OCI-LY7 (cell line): ENCODE results near the gene HIVEP3.

Experiments used
- EZH2phosphoT487 ChIP-seq: fragments of 200-600 bp; sonication (generic); IDR thresholded peaks from 2 replicates; pipeline ENCODE4 v1.6.1; 2018; ENCODE audit warnings: low read depth, borderline replicate concordance, mild to moderate bottlenecking, mixed run types, antibody characterized with exemption, low read length, moderate library complexity, mixed read lengths
- TF ChIP-seq, protein P1 (sequence below): fragments of 200-600 bp; sonication (generic); conservative IDR thresholded peaks from 2 replicates; pipeline ENCODE4 v1.5.1; 2014; ENCODE audit warnings: mild to moderate bottlenecking, antibody characterized with exemption, low read length, moderate library complexity, mixed read lengths

DNA sequence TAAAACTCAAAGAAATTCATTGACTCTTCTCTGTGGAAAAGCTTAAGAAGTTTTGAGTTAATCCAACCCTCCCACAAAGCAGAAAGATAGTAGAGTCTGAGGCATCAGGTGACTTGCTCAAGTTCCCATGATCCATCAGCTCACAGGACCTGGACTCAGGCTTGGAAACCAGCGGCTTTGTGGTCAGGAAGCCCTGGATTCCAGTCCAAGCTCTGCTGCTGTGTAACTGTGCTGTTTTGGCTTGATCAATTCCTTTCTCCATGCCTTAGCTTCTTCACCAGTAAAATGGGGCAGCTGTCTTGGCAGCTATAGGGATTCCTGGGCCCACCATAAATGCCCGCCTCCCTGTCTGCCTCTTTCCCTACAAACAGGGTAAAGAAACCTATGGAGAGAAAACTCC is 180.2 kb downstream of the HIVEP3 start:
- TF ChIP-seq, protein P1, sequence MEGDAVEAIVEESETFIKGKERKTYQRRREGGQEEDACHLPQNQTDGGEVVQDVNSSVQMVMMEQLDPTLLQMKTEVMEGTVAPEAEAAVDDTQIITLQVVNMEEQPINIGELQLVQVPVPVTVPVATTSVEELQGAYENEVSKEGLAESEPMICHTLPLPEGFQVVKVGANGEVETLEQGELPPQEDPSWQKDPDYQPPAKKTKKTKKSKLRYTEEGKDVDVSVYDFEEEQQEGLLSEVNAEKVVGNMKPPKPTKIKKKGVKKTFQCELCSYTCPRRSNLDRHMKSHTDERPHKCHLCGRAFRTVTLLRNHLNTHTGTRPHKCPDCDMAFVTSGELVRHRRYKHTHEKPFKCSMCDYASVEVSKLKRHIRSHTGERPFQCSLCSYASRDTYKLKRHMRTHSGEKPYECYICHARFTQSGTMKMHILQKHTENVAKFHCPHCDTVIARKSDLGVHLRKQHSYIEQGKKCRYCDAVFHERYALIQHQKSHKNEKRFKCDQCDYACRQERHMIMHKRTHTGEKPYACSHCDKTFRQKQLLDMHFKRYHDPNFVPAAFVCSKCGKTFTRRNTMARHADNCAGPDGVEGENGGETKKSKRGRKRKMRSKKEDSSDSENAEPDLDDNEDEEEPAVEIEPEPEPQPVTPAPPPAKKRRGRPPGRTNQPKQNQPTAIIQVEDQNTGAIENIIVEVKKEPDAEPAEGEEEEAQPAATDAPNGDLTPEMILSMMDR = no peak
- TF ChIP-seq EZH2phosphoT487 = no peak
